ENCODE measurements around the gene SEMA5A.
A peak's percentile ranks its signal among the peaks of the same experiment; 100 is the strongest.

SEMA5A gene

DNA sequence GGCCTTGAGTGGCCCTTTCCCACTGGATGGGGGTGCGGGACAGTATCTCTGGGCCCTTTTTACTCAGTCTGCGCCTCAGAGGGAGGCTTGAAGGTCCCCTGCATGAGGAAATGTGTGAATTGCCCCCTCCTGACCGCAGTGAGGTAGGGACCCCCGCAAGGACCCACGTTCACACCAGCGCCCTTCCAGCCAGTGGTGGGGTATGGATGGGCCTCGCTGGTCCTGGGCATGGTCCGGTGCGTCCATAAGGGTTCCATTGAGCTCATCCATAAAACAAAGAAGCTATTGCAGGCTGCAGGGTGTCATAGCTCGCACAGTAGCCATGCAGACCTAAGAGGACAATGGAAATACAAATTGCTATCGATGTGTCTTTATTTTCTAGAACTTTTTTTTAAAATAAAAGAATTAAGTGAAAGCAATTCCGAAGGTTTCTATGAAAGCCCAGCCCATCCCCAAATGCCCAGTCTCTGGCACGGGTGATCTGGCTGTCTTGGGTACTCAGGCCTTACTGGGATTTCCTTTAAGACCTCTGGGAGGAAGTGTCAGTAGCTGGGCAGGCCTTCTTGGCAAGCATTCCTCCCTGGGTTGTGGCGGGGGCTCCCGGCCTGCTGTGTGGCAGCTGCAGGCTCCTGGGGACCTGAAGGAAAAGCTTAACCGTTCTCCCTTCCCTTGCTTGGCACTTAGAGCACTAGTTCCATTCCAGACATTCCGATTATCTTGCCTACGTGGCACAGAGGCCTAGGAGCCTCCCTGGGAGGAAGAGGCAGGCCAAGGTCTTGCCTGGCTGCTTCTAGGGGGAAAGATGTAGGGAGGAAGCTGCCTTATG lies 1.5 kb upstream of the SEMA5A start:
- no peak for DNase-seq

DNA sequence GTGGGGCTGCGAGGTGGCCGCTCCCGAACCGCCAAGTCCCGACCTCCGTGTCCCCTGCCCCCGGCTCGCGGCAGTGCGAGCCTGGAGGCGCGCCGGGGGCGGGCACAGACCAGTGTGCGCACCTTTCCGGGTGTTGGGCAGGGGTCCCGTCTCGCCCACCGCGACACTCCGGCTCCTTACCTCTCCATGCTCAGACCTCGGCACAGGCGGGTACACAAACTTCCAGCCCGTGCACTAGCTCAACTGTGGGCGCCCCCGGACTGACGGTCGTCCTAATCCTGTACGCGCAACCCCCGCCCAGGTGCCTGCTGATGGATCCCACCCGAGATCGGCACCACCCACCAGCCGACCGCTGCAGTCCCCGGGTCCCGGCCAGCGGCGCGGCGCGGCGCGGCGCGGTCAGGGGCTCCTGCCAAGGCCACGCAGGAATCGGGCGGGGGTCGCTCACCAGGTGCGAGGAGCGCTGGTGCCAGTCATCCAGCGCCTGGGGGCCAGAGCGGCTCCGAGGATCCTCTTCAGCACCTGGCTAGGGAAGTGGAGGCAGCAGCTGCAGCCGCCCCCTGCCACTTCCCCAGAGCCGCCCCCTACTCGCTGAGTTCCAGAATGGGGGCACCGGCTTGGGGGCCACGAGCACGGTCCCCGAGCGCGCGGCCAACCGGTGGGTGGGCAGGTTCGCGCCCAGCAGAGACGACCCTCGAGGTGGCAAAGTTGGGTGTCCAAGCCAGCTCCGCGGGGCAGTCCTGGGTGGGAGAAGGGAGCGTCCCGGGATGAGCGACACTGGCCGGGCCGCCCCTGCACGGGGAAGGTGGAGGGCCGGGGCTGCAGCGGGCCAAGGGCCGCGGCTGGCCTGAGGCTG lies 511 bp downstream of the SEMA5A start:
- no peak for DNase-seq

DNA sequence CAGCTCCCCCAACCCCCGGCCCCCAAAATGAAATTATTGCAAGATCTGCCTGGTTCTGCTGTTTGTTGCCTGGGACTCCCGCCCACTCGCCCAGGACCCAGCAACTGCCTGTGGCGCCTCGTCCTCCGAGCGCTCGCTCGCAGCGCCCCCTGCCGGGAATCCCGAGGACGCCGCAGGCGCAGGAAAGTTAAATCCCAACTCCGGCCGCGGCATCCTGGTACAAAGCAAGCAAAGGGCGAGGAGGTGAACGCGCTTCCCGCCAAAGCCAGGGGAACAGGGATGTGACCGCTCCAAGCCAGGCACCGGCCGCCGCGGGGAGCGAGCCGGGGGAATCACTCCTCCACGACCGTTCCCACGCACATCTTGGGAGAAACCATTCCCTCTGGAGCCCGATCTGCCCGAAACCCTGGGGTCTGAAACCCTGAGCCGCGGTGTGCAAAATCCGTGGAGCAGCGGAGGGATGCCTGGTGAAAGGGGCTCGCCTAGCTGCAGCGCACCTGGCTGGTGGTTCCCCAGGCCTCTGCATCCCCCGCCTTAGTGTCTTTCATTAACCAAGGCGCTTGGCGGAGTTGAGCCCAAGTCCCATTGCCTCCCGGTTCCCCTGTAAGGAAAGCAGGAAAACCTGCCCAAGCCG lies 1.3 kb downstream of the SEMA5A start:
- peak; percentile 9 for DNase-seq

- DNase-seq: no peak
Observed at GRCh38 chr5:9544056-9544455, 1.8 kb downstream of the SEMA5A start.

- DNase-seq: no peak
Observed at GRCh38 chr5:9543311-9543920, 2.5 kb downstream of the SEMA5A start.

DNA sequence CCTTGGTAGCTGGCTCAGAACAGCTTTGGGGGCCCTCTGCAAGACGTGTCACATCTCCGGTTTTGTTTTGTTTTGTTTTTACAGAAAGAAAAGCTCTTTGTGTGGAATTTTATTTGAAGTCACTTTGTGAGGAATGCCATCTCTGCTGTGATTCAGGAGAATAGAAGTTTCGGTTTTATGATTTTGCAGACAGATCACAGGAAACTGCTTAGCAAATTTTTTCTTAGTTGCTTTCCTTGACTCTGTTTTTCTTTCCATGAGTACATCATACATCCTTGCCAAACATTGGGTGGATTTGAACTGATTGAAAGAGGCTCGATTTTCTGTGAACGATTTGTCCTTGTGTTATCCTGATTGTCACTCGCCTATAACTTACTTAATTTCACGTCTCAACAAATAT lies 5.1 kb downstream of the SEMA5A start:
- no peak for DNase-seq

- DNase-seq: peak; percentile 65
Observed at GRCh38 chr5:9538504-9538903, 7.4 kb downstream of the SEMA5A start.

DNA sequence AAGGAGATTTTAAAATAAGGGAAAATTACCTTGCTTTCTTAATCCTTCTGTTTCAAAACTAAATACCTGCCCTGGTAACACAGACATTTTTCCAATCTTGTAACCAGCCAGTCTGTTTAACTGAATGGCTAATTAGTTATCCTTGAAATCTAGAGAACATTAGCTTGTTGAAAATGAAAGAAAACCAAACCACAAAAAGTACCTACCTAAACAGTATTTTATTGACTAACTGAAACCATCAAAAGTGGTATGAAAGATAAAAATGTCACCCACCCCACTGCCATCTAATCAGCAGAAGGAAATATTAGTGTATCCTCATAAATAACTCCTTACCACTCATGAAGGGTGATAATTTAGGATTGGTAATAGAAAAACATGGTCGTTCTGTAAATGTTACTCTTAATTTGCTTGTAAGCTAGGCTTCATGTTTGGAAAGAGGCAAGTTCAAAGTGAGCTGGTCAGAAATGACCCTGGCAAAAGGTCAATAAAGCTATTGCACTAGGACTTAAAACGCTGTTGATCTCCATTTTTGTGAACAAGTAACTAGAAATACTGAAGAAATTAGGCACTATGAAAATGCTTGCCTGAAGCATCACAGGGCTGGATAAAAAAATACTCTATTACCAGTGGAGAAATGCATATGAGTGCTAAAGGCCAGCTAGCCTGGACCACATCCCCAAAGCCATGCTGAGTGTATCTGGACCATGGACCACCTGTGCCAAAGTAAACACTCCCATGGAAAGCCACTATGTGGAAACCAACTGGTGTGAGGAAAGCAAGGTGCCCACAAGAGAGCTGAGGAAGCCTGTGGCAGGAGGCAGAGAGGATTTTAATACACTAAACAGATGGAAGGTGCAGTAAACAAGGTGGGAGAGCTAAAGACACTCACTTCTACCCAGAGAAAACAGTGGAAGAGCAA lies 8.4 kb downstream of the SEMA5A start:
- DNase-seq: no peak

DNA sequence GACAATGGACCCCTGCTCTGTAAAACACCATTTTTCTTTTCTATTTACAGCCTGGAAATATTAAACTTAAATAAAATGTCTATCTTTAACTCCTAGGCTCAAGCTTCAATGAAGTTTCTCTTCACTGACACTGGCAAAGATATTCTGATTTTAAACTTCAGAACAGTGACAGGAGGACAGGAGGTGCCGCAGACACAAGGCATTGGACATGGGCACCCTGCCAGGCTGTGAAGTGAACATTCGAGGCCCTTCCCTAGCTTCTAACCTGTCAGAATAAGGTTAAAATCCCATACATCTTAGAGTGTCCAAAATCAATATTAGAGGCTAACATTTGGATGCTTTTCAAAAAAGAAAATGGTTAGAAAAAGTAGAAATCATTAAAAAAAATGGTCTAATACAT lies 9.2 kb downstream of the SEMA5A start:
- no peak for DNase-seq

- no peak for DNase-seq
Observed at GRCh38 chr5:9534881-9535517, 10.9 kb downstream of the SEMA5A start.

- no peak for DNase-seq
Observed at GRCh38 chr5:9533562-9534364, 12.1 kb downstream of the SEMA5A start.

DNA sequence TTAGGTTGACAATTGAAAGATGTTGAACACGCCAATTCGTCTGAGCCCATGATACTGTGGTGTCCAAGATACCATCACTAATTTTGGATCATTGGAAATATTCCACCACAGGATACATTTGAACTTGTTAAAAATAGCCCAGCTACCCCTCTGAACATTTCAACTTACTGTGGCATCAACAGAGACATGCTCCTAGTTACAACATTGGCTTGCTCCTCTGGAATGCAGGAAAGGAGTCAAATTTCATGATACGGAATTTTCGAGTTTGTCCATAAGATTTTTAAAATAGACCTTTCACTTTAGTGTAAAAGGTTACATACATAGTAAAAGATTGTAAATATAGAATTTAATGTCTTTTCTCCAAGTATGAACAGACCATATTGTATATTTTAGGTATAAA lies 12.8 kb downstream of the SEMA5A start:
- no peak for DNase-seq

- no peak for DNase-seq
Observed at GRCh38 chr5:9529513-9529912, 16.4 kb downstream of the SEMA5A start.

DNA sequence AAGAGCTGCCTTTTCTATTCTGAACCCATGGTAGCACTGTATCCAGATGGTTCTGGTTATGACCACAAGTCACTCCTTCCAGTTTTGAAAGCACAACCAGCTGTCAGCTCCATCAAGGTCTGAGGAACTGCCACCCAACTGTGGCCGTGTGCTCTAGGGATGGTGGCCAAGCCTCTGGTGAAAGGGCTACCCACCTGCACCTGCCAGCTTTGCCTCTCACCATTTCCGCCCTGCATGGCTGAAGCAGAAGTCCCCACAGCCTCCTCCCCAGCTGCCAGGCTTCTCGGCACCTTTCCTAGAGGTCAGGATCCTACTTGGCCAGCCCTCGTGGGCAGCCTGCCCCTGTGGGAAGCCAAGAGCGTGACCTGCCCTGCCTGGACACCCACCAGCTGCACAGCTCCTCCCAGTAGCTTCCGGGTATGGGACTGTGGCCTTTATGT lies 16.8 kb downstream of the SEMA5A start:
- DNase-seq: no peak

GRCh38 chr5:9524941-9525340 lies 20.9 kb downstream of the SEMA5A start:
- DNase-seq: no peak

DNA sequence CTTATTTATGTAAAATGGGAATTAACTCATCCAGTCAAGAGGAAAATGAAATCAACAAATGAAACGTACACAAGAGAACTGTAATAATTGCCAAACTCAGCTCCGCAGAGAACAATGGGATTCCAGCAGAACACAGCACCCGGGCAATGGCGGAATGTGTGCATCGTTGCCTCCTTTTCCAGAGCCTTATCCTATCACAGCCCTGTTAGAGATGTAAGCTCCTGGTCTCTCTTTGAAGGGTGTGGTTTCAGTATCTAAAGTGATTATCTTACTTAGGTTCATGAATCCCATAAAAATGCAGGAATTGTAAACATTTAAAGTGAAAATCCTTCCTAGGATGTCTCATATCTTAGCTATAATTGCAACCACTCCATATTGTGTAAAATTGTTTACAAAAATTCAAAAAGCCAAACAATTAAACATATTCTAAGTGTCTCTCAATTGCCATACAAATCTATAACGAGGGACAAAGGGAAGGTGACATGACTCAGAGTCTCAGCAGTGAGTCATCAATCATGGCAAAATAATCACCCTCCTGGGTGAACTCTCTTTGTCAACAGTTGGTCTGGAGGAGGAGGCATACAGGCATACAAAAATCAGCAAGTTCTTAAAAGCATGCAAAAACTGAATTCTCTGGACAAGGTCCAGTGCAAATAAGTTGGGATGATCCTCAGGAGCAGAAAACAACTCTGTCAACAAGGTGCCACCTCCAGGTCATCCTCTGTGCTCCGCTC lies 22.6 kb downstream of the SEMA5A start:
- DNase-seq: no peak

DNA sequence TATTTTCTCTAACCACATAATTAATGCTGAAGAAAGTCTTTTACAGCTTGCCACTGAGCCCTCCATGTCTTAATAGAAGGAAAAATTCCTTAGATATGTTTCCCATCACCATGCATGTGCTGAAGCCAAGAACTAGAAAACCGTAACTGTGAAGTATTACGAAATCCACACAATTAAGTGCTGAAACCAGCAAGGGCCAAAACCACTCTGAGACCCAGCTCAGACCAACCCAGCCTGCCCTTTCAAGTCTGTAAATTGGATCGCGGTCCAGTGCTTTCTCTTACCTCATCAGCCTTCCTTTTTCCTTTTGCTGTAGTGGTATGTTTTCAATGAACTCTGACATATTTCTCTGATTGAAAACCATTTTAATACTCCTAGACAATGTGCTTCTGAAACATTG lies 26.3 kb downstream of the SEMA5A start:
- DNase-seq: no peak

DNA sequence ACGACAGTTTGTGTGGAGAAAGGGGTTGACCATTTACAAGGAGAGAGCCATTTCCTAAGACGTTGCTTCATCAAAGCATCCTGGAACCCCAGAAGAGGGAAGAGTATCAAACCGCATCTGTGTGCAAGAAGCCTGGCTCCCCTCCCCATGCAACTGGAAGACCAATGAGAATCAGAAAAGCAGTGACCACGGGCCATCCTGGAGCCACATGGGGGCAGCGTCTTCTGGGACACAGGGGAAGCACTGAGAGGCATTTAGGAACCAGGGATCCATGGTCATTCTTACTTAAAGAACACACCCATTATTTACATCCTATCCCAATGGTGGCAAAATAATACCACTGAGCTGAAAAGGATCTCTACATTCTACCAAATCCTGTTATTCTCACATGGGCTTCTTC lies 29.3 kb downstream of the SEMA5A start:
- DNase-seq: no peak

DNA sequence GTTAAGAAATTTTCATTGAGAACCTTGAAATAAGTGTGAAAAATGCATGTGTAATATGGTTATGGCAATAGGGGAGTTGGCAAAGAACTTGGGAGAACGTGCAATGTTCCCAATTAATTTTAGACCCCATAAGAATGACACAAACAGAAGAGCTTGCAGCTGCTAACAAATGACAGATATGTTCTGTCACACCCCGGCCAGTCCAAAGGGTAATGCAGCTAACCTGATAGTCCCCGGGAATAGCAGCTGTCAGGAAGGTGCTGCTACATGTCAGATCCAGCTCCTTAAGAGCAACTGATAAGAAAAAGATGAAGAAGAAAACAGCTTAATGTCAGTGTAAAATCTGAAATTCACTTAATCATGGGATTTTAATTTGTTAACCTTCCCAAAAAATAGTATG lies 30.4 kb downstream of the SEMA5A start:
- no peak for DNase-seq

- DNase-seq: no peak
Observed at GRCh38 chr5:9514968-9515367, 30.9 kb downstream of the SEMA5A start.

Measured in CD4-positive, alpha-beta T cell treated with Interleukin-4 for 4 hours (primary cell).